ENCODE measurements around the gene CARNS1.

- no peak for TF ChIP-seq CTCF (IDR thresholded peaks at IDR 0.05)
- peak in 2 of 4 donors; percentile 17 to 26 for TF ChIP-seq POLR2A (IDR thresholded peaks at IDR 0.05)
These were observed 48.4 kb downstream of the CARNS1 start for GRCh38 chr11:67463680-67464410.

Data from esophagus squamous epithelium (tissue), 4 donors.